GM15510 (cell line): Measurements from ENCODE around the gene GLCCI1.

Experiments
- POLR2A ChIP-seq: IDR thresholded peaks from 3 replicates; pipeline ENCODE4 v1.6.1; 2011; ENCODE audit warnings: borderline replicate concordance; ENCODE audit not compliant: insufficient read length; ENCODE audit errors: extremely low read depth

Gene GLCCI1

GRCh38 chr7:7992506-7992905 lies 23.9 kb downstream of the GLCCI1 start:
- TF ChIP-seq POLR2A: no peak

- TF ChIP-seq POLR2A: no peak
Measured at GRCh38 chr7:7996568-7996967, 28.0 kb downstream of the GLCCI1 start.

- no peak for TF ChIP-seq POLR2A
Measured at GRCh38 chr7:8000315-8000941, 31.8 kb downstream of the GLCCI1 start.

- no peak for TF ChIP-seq POLR2A
Measured at GRCh38 chr7:8003077-8003476, 34.5 kb downstream of the GLCCI1 start.

GRCh38 chr7:8005279-8005678 lies 36.7 kb downstream of the GLCCI1 start:
- TF ChIP-seq POLR2A: no peak

GRCh38 chr7:8014399-8014798 lies 45.8 kb downstream of the GLCCI1 start:
- TF ChIP-seq POLR2A: no peak

- no peak for TF ChIP-seq POLR2A
Measured at GRCh38 chr7:8015100-8015745, 46.6 kb downstream of the GLCCI1 start.

GRCh38 chr7:8015746-8016120 lies 47.1 kb downstream of the GLCCI1 start:
- TF ChIP-seq POLR2A: no peak

GRCh38 chr7:8017423-8017822 lies 48.8 kb downstream of the GLCCI1 start:
- TF ChIP-seq POLR2A: no peak

GRCh38 chr7:8018961-8019360 lies 50.4 kb downstream of the GLCCI1 start:
- no peak for TF ChIP-seq POLR2A

- TF ChIP-seq POLR2A: no peak
Measured at GRCh38 chr7:8022628-8023027, 54.0 kb downstream of the GLCCI1 start.

GRCh38 chr7:8035192-8035591 lies 66.6 kb downstream of the GLCCI1 start:
- TF ChIP-seq POLR2A: no peak

GRCh38 chr7:8035647-8036518 lies 67.3 kb downstream of the GLCCI1 start:
- no peak for TF ChIP-seq POLR2A

- no peak for TF ChIP-seq POLR2A
Measured at GRCh38 chr7:8037151-8037550, 68.6 kb downstream of the GLCCI1 start.

GRCh38 chr7:8040768-8041369 lies 72.3 kb downstream of the GLCCI1 start:
- TF ChIP-seq POLR2A: no peak
